ENCODE results near the gene CBFB. TPM values are rescaled to one million over a fixed set of nuclear protein-coding genes. Genes with fewer than 3 reads are reported as not detected.

Gene CBFB
- total and polyA plus RNA-seq, 9 of the 15 experiments (the other 6 are each of a cell fraction or from before 2014, with no cell fraction given): 22.0 to 112 (median 66.5) TPM

DNA sequence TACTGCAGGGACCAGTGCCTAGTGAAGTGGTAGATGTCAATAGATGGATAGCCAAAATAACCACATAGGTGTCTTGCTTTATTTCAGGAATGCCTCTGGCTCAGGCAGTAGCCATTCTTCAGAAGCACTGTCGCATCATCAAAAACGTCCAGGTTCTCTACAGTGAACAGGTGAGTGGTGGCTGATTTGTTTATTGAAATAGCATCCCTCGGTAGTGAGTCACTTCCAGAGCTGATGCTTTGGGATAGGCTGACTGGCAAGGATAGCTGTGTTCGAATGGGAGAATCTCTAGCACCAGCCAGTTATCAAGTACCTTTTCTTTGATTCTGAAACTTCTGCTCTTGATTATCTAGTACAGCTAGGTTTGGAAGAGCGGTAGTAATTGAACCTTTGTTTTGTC lies 91.1 kb downstream of the CBFB start:
- H3K4me1 ChIP-seq (replicated peaks in 1 of 2; ENCODE audit: control insufficient read depth in 2 of 2, insufficient read depth in 2 of 2, low read length in 2 of 2): peaks cover 0 to 3% of the 10 kb centered on the region in 2 experiments; a peak in 1 of 5 replicates
- no peak for ATAC-seq
- H3K27me3 ChIP-seq (ENCODE audit: control insufficient read depth in 2 of 2, insufficient read depth in 2 of 2, low read length in 2 of 2): no peaks in the 10 kb centered on the region
- peaks cover 18% of the 10 kb centered on the region for H3K79me2 ChIP-seq (ENCODE audit: control insufficient read depth, insufficient read depth, low read length)
- TF ChIP-seq COPS2 (conservative IDR thresholded peaks at IDR 0.05) (no peak), SIX5 (IDR thresholded peaks at IDR 0.05; ENCODE audit: borderline replicate concordance in 1 of 2, insufficient read depth in 1 of 2, low read depth in 1 of 2, low read length in 2 of 2) (no peak), HDAC6 (IDR thresholded peaks at IDR 0.05; ENCODE audit: low read depth, low read length) (no peak), U2AF2 (optimal IDR thresholded peaks at IDR 0.05; ENCODE audit: low read depth, low read length) (no peak), CLOCK (CRISPR knock-in tag; IDR thresholded peaks at IDR 0.05; ENCODE audit: borderline replicate concordance) (no peak), TGIF2 (CRISPR knock-in tag; IDR thresholded peaks at IDR 0.05) (no peak), SP2 (IDR thresholded peaks at IDR 0.05; ENCODE audit: extremely low read depth, low read depth, low read length, poor library complexity, severe bottlenecking) (no peak), RFX1 (IDR thresholded peaks at IDR 0.05) (no peak), TEAD2 (tag; IDR thresholded peaks at IDR 0.05) (no peak), ZNF766 (CRISPR knock-in tag; conservative IDR thresholded peaks at IDR 0.05) (no peak), GATAD2B (IDR thresholded peaks at IDR 0.05; ENCODE audit: borderline replicate concordance) (no peak)
- TF ChIP-seq, protein P1, sequence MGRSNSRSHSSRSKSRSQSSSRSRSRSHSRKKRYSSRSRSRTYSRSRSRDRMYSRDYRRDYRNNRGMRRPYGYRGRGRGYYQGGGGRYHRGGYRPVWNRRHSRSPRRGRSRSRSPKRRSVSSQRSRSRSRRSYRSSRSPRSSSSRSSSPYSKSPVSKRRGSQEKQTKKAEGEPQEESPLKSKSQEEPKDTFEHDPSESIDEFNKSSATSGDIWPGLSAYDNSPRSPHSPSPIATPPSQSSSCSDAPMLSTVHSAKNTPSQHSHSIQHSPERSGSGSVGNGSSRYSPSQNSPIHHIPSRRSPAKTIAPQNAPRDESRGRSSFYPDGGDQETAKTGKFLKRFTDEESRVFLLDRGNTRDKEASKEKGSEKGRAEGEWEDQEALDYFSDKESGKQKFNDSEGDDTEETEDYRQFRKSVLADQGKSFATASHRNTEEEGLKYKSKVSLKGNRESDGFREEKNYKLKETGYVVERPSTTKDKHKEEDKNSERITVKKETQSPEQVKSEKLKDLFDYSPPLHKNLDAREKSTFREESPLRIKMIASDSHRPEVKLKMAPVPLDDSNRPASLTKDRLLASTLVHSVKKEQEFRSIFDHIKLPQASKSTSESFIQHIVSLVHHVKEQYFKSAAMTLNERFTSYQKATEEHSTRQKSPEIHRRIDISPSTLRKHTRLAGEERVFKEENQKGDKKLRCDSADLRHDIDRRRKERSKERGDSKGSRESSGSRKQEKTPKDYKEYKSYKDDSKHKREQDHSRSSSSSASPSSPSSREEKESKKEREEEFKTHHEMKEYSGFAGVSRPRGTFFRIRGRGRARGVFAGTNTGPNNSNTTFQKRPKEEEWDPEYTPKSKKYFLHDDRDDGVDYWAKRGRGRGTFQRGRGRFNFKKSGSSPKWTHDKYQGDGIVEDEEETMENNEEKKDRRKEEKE (IDR thresholded peaks at IDR 0.05; ENCODE audit: borderline replicate concordance in 1 of 2, control insufficient read depth in 1 of 2, low read depth in 2 of 2, low read length in 1 of 2): no peak
- CTCF ChIA-PET (ENCODE audit: low intra/inter-chr PET ratio): no interaction called here
- H4K20me1 ChIP-seq (replicated peaks; ENCODE audit: control insufficient read depth, insufficient read depth, low read length): peaks cover 3% of the 10 kb centered on the region; the same call in 1 of the 2 replicates
- 72% methylated on average over 5 of the region's 5 CpGs for whole genome bisulfite sequencing (ENCODE audit: insufficient coverage, low coverage, missing lambda C conversion rate)
- H3K27ac ChIP-seq (ENCODE audit: extremely low read depth, low read depth, low read length): no peak overlapping the region
- no peak overlapping the region for H3K4me3 ChIP-seq
- in situ Hi-C loops (cut with MboI): no loop called here
- no peaks in the 10 kb centered on the region for H3K9me1 ChIP-seq (ENCODE audit: control insufficient read depth, insufficient read depth, low read length)
- no peak overlapping the region for H3K4me2 ChIP-seq (ENCODE audit: insufficient read depth, low read length)
- no peaks in the 10 kb centered on the region for H3K9me3 ChIP-seq (replicated peaks; ENCODE audit: control insufficient read depth, insufficient read depth, low read depth, low read length)
- POLR2A ChIA-PET: interaction anchor here (1.0 kb wide), 2 partner anchors 9 to 15 kb away, joined by 3 read pairs; no protein-coding TSS in a partner anchor
- no TSS peak for BruUV-seq (replicated peaks)
- no peak for DNase-seq (ENCODE audit: extremely low read depth in 1 of 4, low spot score in 3 of 4)
- intact Hi-C loops (cut with micrococcal nuclease): no loop called here
- no peak overlapping the region for H2AFZ ChIP-seq (ENCODE audit: low read depth, low read length)
- no peak overlapping the region for H3K9ac ChIP-seq (ENCODE audit: insufficient read depth in 1 of 2, low read depth in 2 of 2, low read length in 2 of 2)
- peaks cover 61% of the 10 kb centered on the region for H3K36me3 ChIP-seq (ENCODE audit: control insufficient read depth, insufficient read depth, low read length)
- FAIRE-seq: no peak
